ENCODE results near the gene RARA. TPM values are rescaled to one million over a fixed set of nuclear protein-coding genes. Genes with fewer than 3 reads are reported as not detected.
"Not testable (repeated sequence)": the region's sequence is repeated elsewhere in the genome, so short reads cannot be mapped to it uniquely, and the experiment has no call there.

RARA gene
- total and polyA plus RNA-seq, 2 donors (not counting 1 experiment from before 2014, with no cell fraction given): 7.0 to 7.8 TPM

DNA sequence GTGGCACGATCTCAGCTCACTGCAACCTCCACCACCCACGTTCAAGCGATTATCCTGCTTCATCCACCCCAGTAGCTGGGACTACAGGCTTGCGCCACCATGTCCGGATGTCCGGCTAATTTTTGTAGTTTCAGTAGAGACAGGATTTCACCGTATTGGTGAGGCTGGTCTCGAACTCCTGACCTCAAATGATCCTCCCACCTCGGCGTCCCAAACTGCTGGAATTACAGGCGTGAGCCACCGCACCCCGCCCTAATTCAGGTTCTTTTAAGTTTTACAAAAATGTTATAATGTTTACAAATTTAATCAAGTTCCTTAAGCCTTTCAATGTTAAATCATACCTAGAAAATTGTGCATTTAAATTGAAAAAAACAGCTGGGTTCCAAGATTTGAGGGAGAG, 68.9 kb downstream of the RARA start:
- no peak for DNase-seq (ENCODE audit: low read depth in 2 of 2)
- TF ChIP-seq, protein P1, sequence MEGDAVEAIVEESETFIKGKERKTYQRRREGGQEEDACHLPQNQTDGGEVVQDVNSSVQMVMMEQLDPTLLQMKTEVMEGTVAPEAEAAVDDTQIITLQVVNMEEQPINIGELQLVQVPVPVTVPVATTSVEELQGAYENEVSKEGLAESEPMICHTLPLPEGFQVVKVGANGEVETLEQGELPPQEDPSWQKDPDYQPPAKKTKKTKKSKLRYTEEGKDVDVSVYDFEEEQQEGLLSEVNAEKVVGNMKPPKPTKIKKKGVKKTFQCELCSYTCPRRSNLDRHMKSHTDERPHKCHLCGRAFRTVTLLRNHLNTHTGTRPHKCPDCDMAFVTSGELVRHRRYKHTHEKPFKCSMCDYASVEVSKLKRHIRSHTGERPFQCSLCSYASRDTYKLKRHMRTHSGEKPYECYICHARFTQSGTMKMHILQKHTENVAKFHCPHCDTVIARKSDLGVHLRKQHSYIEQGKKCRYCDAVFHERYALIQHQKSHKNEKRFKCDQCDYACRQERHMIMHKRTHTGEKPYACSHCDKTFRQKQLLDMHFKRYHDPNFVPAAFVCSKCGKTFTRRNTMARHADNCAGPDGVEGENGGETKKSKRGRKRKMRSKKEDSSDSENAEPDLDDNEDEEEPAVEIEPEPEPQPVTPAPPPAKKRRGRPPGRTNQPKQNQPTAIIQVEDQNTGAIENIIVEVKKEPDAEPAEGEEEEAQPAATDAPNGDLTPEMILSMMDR (conservative IDR thresholded peaks at IDR 0.05 in 1 of 2, IDR thresholded peaks at IDR 0.05 in 1 of 2; ENCODE audit: low read depth in 1 of 2, low read length in 2 of 2): no peak
- TF ChIP-seq EZH2 (IDR thresholded peaks at IDR 0.05; ENCODE audit: low read length, missing control alignments): no peak
- no peaks in the 10 kb centered on the region for H3K36me3 ChIP-seq (ENCODE audit: control insufficient read depth, insufficient read depth, low read length)

DNA sequence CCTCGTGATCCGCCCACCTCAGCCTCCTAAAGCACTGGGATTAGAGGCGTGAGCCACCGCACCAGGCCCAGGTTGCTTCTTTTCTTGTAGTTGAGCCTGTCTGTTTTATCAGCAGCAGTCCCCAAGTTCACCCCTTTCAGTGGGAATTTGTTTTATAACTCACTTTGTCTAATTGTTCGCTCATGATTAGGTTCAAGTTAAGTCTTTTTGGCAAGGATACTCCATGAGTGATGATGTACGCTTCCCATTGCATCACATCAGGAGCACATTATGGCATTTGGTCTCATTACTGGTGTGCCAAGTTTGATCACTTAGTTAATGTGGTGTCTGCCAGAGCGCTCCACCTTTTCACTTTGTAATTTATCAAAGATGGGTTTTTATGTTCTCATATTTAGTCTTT, 70.0 kb downstream of the RARA start:
- TF ChIP-seq EZH2 (IDR thresholded peaks at IDR 0.05; ENCODE audit: low read length, missing control alignments): no peak
- TF ChIP-seq, protein P1 (conservative IDR thresholded peaks at IDR 0.05 in 1 of 2, IDR thresholded peaks at IDR 0.05 in 1 of 2; ENCODE audit: low read depth in 1 of 2, low read length in 2 of 2): no peak
- Histone ChIP-seq H3K4me1 (ENCODE audit: control insufficient read depth, extremely low read depth, insufficient read depth, low read length) (no peaks in the 10 kb centered on the region), H3K4me3 (replicated peaks in 1 of 4; ENCODE audit: control extremely low read depth in 1 of 4, insufficient read depth in 1 of 4, low read depth in 3 of 4, low read length in 4 of 4) (no peak overlapping the region)

More for the DNA sequence above, 68.9 kb downstream of the RARA start:
- Histone ChIP-seq H3K4me1 (ENCODE audit: control insufficient read depth, extremely low read depth, insufficient read depth, low read length) (no peaks in the 10 kb centered on the region), H3K4me3 (replicated peaks in 1 of 4; ENCODE audit: control extremely low read depth in 1 of 4, insufficient read depth in 1 of 4, low read depth in 3 of 4, low read length in 4 of 4) (no peak overlapping the region), H3K79me2 (ENCODE audit: control insufficient read depth, insufficient read depth, low read length) (no peaks in the 10 kb centered on the region), H2AFZ (ENCODE audit: low read length) (no peak overlapping the region), H3K27ac (ENCODE audit: insufficient read depth, low read length) (no peak overlapping the region), H3K27me3 (ENCODE audit: control insufficient read depth, insufficient read depth, low read length) (no peaks in the 10 kb centered on the region), H3K9me3 (ENCODE audit: control insufficient read depth, insufficient read depth, low read depth, low read length) (no peaks in the 10 kb centered on the region), H4K20me1 (ENCODE audit: control insufficient read depth, extremely low read depth, insufficient read depth, low read length) (no peaks in the 10 kb centered on the region), H3K9ac (ENCODE audit: insufficient read depth, low read length) (no peak overlapping the region), H3K4me2 (ENCODE audit: extremely low read depth, insufficient read depth, low read length) (no peak overlapping the region)

DNA sequence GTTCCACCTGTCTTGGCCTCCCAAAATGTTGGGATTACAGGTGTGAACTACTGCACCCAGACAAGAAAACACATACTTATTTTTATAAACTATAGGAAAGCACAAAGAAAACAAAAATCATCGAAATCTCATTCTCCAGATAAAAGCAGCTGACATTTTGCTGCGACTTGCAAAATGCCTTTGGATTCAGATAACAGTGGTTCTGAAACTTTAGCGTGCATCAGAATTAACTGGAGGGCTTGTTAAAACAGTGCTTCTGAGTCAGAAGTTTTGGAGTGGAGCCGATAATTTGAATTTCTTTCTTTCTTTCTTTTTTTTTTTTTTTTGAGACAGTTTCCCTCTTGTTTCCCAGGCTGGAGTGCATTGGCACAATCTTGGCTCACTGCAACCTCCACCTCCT, 73.3 kb downstream of the RARA start:
- peak in 1 of 2 donors; percentile 14 for DNase-seq (ENCODE audit: low read depth in 2 of 2)
- Histone ChIP-seq H3K9me3 (ENCODE audit: control insufficient read depth, insufficient read depth, low read depth, low read length) (no peaks in the 10 kb centered on the region), H3K9ac (ENCODE audit: insufficient read depth, low read length) (no peak overlapping the region), H4K20me1 (ENCODE audit: control insufficient read depth, extremely low read depth, insufficient read depth, low read length) (no peaks in the 10 kb centered on the region), H3K4me3 (replicated peaks in 1 of 4; ENCODE audit: control extremely low read depth in 1 of 4, insufficient read depth in 1 of 4, low read depth in 3 of 4, low read length in 4 of 4) (no peak overlapping the region), H3K79me2 (ENCODE audit: control insufficient read depth, insufficient read depth, low read length) (no peaks in the 10 kb centered on the region), H3K4me1 (ENCODE audit: control insufficient read depth, extremely low read depth, insufficient read depth, low read length) (no peaks in the 10 kb centered on the region), H3K4me2 (ENCODE audit: extremely low read depth, insufficient read depth, low read length) (no peak overlapping the region), H3K36me3 (ENCODE audit: control insufficient read depth, insufficient read depth, low read length) (no peaks in the 10 kb centered on the region), H2AFZ (ENCODE audit: low read length) (no peak overlapping the region), H3K27me3 (ENCODE audit: control insufficient read depth, insufficient read depth, low read length) (no peaks in the 10 kb centered on the region), H3K27ac (ENCODE audit: insufficient read depth, low read length) (no peak overlapping the region)
- TF ChIP-seq, protein P1 (conservative IDR thresholded peaks at IDR 0.05 in 1 of 2, IDR thresholded peaks at IDR 0.05 in 1 of 2; ENCODE audit: low read depth in 1 of 2, low read length in 2 of 2): no peak
- TF ChIP-seq EZH2 (IDR thresholded peaks at IDR 0.05; ENCODE audit: low read length, missing control alignments): no peak

More for the DNA sequence above, 70.0 kb downstream of the RARA start:
- H3K27ac ChIP-seq (ENCODE audit: insufficient read depth, low read length): no peak overlapping the region
- H3K36me3 ChIP-seq (ENCODE audit: control insufficient read depth, insufficient read depth, low read length): no peaks in the 10 kb centered on the region
- H4K20me1 ChIP-seq (ENCODE audit: control insufficient read depth, extremely low read depth, insufficient read depth, low read length): no peaks in the 10 kb centered on the region
- H3K79me2 ChIP-seq (ENCODE audit: control insufficient read depth, insufficient read depth, low read length): no peaks in the 10 kb centered on the region
- H2AFZ ChIP-seq (ENCODE audit: low read length): no peak overlapping the region
- no peak overlapping the region for H3K9ac ChIP-seq (ENCODE audit: insufficient read depth, low read length)
- DNase-seq (ENCODE audit: low read depth in 2 of 2): no peak
- no peaks in the 10 kb centered on the region for H3K9me3 ChIP-seq (ENCODE audit: control insufficient read depth, insufficient read depth, low read depth, low read length)
- H3K4me2 ChIP-seq (ENCODE audit: extremely low read depth, insufficient read depth, low read length): no peak overlapping the region
- no peaks in the 10 kb centered on the region for H3K27me3 ChIP-seq (ENCODE audit: control insufficient read depth, insufficient read depth, low read length)

DNA sequence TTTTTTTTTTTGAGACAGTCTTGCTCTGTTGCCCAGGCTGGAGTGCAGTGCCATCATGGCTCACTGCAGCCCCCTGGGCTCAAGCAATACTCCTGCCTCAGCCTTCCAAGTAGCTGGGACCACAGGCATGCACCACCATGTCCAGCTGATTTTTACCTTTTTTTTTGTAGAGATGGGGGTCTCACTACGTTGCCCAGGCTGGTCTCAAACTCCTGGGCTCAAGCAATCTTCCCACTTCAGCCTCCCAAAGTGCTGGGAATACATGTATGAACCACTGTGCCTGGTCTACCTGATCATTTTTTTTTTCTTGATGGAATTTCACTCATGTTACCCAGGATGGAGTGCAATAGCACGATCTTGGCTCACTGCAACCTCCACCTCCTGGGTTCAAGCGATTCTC, 77.6 kb downstream of the RARA start:
- H2AFZ ChIP-seq (ENCODE audit: low read length); H4K20me1 ChIP-seq (ENCODE audit: control insufficient read depth, extremely low read depth, insufficient read depth, low read length); H3K9me3 ChIP-seq (ENCODE audit: control insufficient read depth, insufficient read depth, low read depth, low read length); H3K27me3 ChIP-seq (ENCODE audit: control insufficient read depth, insufficient read depth, low read length); DNase-seq (ENCODE audit: low read depth in 2 of 2); H3K36me3 ChIP-seq (ENCODE audit: control insufficient read depth, insufficient read depth, low read length); H3K27ac ChIP-seq (ENCODE audit: insufficient read depth, low read length); H3K4me1 ChIP-seq (ENCODE audit: control insufficient read depth, extremely low read depth, insufficient read depth, low read length); H3K79me2 ChIP-seq (ENCODE audit: control insufficient read depth, insufficient read depth, low read length); H3K9ac ChIP-seq (ENCODE audit: insufficient read depth, low read length); H3K4me3 ChIP-seq (replicated peaks in 1 of 4; ENCODE audit: control extremely low read depth in 1 of 4, insufficient read depth in 1 of 4, low read depth in 3 of 4, low read length in 4 of 4); H3K4me2 ChIP-seq (ENCODE audit: extremely low read depth, insufficient read depth, low read length): not testable (repeated sequence)

Measured in fibroblast of lung (primary cell).